Thymus (tissue), 11 donors: Measurements from ENCODE around the gene SNAP29. TPM values are rescaled to one million over a fixed set of nuclear protein-coding genes. Genes with fewer than 3 reads are reported as not detected.
"Not testable (repeated sequence)": the region's sequence is repeated elsewhere in the genome, so short reads cannot be mapped to it uniquely, and the experiment has no call there.

Experiments used
- DNase-seq, 9 donors: peaks; one replicate each; pipeline ENCODE4 v3.0.0-alpha.2; 2013; ENCODE audit warnings: low spot score in 9 of 9, low read depth in 6 of 9, missing footprints in 1 of 9
- H3K27ac ChIP-seq, 2 donors: one replicate each; pipeline ENCODE4 v1.5.1; 2013; ENCODE audit warnings: control low read depth in 1 of 2, low read depth in 1 of 2, low read length in 1 of 2, mild to moderate bottlenecking in 1 of 2, moderate library complexity in 1 of 2
- H3K27me3 ChIP-seq, 2 donors: one replicate each; pipeline ENCODE4 v1.5.1; 2013; ENCODE audit warnings: low read length in 1 of 2; ENCODE audit not compliant: control insufficient read depth in 2 of 2, insufficient read depth in 1 of 2
- H3K36me3 ChIP-seq, 2 donors: one replicate each; pipeline ENCODE4 v1.5.1; 2013; ENCODE audit warnings: low read length in 1 of 2, mild to moderate bottlenecking in 1 of 2, moderate library complexity in 1 of 2; ENCODE audit not compliant: control insufficient read depth in 2 of 2, insufficient read depth in 2 of 2
- H3K4me1 ChIP-seq, 2 donors: one replicate each; pipeline ENCODE4 v1.5.1; 2013; ENCODE audit warnings: low read length in 2 of 2; ENCODE audit not compliant: control insufficient read depth in 2 of 2, insufficient read depth in 2 of 2
- H3K4me3 ChIP-seq, 2 donors: one replicate each; pipeline ENCODE4 v1.5.1; 2013; ENCODE audit warnings: low read length in 2 of 2, control low read depth in 1 of 2, mild to moderate bottlenecking in 1 of 2
- H3K9me3 ChIP-seq, 2 donors: one replicate each; pipeline ENCODE4 v1.5.1; 2013; ENCODE audit warnings: low read length in 1 of 2, mild to moderate bottlenecking in 1 of 2; ENCODE audit not compliant: control insufficient read depth in 2 of 2, insufficient read depth in 1 of 2
- WGBS: extraction: QIAGEN DNeasy Blood & Tissue Kit; methylation state at CpG from one replicate; pipeline ENCODE4 v1.1.7; 2013; 5-methylcytosine and 5-hydroxymethylcytosine counted together
- polyA plus RNA-seq: library from polyadenylated mRNA; stranded (reverse); fragments of 200-250 nt; gene quantifications from one replicate; pipeline ENCODE4 v1.2.3, GENCODE V29; 2013
- total RNA-seq: library from RNA; stranded (reverse); fragments of 120-200 nt; gene quantifications from one replicate; pipeline ENCODE4 v1.2.4, GENCODE V29; 2013
- donor health status: healthy.

Gene SNAP29
- total and polyA plus RNA-seq, 2 donors = 13.4 to 19.2 TPM

DNA sequence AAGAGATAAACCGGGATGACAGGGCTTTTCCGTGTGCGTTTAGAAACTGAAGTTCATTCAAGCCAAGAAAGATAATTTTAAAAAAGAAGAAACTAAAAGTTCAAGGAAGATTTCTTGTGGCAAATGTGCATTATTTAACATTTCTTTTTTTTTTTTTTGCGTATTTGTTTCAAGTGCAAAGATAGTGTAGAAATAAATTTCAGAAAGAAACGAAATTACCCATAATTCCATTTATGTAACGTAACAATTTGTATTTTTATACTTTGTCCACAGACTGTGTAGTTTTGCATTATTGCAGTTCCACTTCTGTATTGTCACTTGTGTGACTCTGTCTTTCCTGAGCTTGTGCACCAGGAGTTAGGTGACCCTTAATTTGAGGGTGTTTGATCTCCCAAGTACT lies 24.0 kb downstream of the SNAP29 start:
- Histone ChIP-seq H3K4me3 (no peak overlapping the region), H3K36me3 (peaks cover 54 to 56% of the 10 kb centered on the region in 2 donors), H3K9me3 (peaks cover 0 to 1% of the 10 kb centered on the region in 2 donors), H3K27ac (no peak overlapping the region), H3K4me1 (no peaks in the 10 kb centered on the region), H3K27me3 (no peaks in the 10 kb centered on the region)
- no peak for DNase-seq
- WGBS = 98% methylated on average over 6 of the region's 6 CpGs

DNA sequence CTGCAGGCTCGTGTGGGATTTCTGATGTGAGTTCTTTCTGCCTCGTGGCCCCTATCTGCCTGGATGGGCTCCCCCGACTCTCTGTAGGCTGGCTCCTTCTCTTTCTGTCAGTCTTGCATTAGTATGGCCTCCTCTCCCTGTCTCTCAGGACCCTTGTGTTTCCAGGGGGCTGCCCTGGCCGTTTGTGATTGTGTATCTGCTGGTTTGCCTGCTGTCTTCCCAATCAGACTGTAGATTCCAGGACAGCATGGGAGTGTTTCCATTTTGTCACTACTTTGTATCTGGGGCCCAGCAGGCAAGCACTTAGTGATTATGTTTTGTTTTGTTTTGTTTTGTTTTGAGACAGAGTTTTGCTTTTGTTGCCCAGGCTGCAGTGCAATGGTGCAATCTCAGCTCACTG lies 25.6 kb downstream of the SNAP29 start:
- no peak overlapping the region for H3K27ac ChIP-seq
- peaks cover 63 to 65% of the 10 kb centered on the region in 2 donors for H3K36me3 ChIP-seq
- 95% methylated on average over 4 of the region's 4 CpGs for WGBS
- H3K9me3 ChIP-seq = peaks cover 0 to 1% of the 10 kb centered on the region in 2 donors
- H3K4me3 ChIP-seq = no peak overlapping the region
- H3K27me3 ChIP-seq = no peaks in the 10 kb centered on the region
- no peak for DNase-seq
- no peaks in the 10 kb centered on the region for H3K4me1 ChIP-seq

DNA sequence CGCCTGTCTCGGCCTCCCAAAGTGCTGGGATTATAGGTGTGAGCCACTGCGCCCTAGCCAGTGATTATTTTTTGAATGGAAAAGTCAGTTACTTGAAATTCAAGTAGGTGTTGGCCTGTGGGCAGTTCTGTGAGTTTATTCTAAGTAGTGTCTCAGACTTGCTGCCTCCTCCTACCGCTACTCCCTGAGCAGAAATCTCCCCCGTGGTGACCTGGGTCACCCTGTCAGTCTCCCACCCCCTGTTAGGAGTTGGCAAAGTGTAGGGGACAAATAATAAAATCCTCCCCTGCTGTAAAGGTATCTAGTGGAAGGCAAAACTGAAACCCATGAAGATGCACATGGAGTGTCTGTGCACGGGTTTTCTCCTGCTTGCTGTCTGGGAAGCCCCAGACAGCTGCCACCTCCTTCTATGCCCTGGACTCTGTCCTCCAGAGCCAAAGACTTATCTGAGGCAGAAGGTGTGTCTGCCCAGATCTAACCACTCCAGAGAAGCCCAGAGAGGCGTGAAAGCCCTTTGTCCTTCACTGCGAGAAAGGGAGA lies 26.3 kb downstream of the SNAP29 start:
- H3K4me3 ChIP-seq = no peak overlapping the region
- WGBS = 95% methylated on average over 8 of the region's 8 CpGs
- H3K4me1 ChIP-seq = no peaks in the 10 kb centered on the region
- no peaks in the 10 kb centered on the region for H3K27me3 ChIP-seq
- H3K9me3 ChIP-seq = peaks cover 0 to 1% of the 10 kb centered on the region in 2 donors
- no peak for DNase-seq
- peaks cover 66 to 70% of the 10 kb centered on the region in 2 donors for H3K36me3 ChIP-seq
- no peak overlapping the region for H3K27ac ChIP-seq

DNA sequence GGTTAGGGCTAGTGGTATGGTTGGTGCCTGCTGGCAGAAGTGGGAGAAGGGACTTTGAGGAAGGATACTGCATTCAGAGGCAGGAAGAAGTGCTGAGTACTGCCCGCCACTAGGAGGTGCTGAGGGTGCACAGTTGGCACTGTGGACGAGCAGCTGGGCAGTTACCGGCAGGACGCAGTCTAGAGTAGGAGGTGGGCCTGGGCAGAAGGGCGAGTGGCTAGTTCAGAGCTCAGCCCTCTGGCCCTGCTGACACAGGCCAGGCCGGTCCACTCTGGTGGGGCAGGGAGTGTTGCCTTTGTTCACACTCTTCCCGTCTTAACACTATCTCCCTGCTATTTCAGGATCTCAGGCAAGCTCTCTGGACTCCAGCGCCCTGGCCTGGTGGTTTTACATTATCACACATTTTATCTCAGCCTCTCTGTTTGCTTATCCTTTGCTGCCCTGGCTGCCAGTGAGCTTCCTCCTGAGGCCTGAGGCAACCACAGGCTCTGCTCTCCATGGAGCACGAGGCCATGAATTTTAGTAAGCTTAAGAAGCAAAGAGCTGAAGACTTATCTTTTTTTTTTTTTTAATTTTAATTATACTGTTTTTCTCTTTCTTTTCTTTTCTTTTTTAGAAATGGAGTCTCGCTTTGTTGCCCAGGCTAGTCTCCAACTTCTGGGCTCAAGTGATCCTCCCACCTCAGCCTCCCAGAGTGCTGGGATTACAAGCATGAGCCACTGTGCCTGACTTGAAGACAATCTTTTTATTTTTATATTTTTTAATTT lies 26.9 kb downstream of the SNAP29 start:
- Histone ChIP-seq H3K9me3 (peaks cover 0 to 1% of the 10 kb centered on the region in 2 donors), H3K27ac (no peak overlapping the region), H3K27me3 (no peaks in the 10 kb centered on the region), H3K4me1 (no peaks in the 10 kb centered on the region), H3K36me3 (peaks cover 66% of the 10 kb centered on the region in 2 donors), H3K4me3 (no peak overlapping the region)
- WGBS = 69% methylated on average over 10 of the region's 10 CpGs
- peak in 4 of 9 donors; percentile 5 to 32 (median 22) for DNase-seq

DNA sequence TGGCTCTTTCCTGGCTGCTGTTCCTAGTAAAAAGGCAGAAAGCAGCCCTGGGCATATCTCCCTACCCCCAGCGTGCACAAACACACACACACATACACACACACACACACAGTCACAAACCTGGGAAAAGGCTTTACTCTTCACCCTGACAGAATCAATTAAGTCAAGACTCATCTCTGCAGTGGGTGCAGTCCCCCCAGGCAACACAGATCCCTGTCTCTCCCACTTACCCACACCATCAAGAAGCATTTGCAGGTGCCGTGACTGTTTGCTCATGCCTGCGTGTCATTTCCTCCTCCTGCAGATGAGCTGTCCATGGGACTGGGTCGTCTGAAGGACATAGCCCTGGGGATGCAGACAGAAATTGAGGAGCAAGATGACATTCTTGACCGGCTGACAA lies 28.6 kb downstream of the SNAP29 start:
- H3K9me3 ChIP-seq = peaks cover 0 to 1% of the 10 kb centered on the region in 2 donors
- H3K27me3 ChIP-seq = no peaks in the 10 kb centered on the region
- no peak for DNase-seq
- 96% methylated on average over 5 of the region's 5 CpGs for WGBS
- H3K27ac ChIP-seq = no peak overlapping the region
- H3K4me1 ChIP-seq = no peaks in the 10 kb centered on the region
- H3K4me3 ChIP-seq = no peak overlapping the region
- peaks cover 50 to 51% of the 10 kb centered on the region in 2 donors for H3K36me3 ChIP-seq

DNA sequence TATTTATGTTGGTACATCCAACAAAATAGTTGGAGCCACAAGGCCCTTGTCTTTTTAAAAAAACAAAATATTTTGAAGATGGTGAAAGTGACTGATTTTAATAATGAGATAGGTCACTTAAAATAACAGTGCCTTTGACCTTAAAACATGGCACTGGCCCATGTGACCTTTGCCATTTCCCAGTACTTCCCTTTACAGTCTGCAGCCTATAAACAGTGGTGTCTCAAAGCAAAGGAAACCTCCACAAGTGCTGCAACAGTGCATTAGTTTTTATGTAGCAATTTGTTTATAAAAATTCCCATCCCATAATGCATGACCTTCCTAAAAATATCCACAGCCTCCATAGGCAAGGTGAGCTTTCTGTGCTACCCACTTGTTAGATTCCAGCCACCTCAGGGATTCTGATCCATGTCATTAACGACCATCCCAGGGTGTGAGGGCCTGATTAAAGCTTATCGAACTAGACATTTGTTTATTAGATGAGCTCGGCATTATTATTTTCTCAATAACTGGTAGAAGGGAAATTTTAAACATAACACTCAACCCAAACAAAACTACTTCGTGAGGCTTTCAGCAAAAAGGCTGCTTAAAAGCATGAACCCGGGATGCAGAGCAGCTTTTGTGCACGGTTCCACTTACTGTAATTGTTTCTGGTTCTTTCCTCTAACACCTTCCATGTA lies 30.4 kb downstream of the SNAP29 start:
- H3K9me3 ChIP-seq = peaks cover 0 to 1% of the 10 kb centered on the region in 2 donors
- H3K4me1 ChIP-seq = no peaks in the 10 kb centered on the region
- 97% methylated on average over 6 of the region's 6 CpGs for WGBS
- H3K4me3 ChIP-seq = no peak overlapping the region
- no peak for DNase-seq
- H3K36me3 ChIP-seq = peaks cover 37 to 40% of the 10 kb centered on the region in 2 donors
- no peak overlapping the region for H3K27ac ChIP-seq
- H3K27me3 ChIP-seq = no peaks in the 10 kb centered on the region

DNA sequence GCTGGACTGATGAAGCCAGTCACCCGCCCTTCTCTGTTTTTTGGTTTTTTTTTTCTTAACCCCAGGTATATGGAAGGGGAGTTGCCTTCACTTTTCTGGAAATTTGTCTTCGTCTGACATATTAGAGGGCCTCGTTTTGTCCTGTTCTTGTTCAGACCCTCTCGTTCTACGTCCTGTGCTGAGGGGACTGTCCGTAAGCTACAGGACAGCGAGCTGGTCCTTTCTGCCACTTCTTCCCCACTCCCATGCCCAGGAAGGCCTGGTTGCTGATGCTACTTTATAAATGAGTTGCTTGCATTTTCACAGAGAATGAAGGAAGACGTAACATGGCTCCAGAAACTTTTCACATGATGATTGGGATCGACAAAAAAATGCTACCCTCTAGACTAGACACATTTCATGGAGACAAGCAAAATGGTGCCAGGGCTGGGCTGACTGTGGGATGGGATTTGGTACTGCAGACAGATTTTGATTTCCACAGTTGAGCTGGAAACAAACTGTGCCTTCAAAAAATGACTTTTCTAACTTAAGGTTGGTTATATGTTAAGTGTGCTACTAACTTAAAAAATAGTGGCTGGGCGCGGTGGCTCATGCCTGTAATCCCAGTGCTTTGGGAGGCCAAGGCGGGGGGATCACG lies 31.2 kb downstream of the SNAP29 start:
- no peak for DNase-seq
- no peaks in the 10 kb centered on the region for H3K27me3 ChIP-seq
- H3K4me3 ChIP-seq = no peak overlapping the region
- no peaks in the 10 kb centered on the region for H3K4me1 ChIP-seq
- 90% methylated on average over 13 of the region's 13 CpGs for WGBS
- peaks cover 0 to 1% of the 10 kb centered on the region in 2 donors for H3K9me3 ChIP-seq
- peaks cover 32 to 35% of the 10 kb centered on the region in 2 donors for H3K36me3 ChIP-seq
- H3K27ac ChIP-seq = no peak overlapping the region

DNA sequence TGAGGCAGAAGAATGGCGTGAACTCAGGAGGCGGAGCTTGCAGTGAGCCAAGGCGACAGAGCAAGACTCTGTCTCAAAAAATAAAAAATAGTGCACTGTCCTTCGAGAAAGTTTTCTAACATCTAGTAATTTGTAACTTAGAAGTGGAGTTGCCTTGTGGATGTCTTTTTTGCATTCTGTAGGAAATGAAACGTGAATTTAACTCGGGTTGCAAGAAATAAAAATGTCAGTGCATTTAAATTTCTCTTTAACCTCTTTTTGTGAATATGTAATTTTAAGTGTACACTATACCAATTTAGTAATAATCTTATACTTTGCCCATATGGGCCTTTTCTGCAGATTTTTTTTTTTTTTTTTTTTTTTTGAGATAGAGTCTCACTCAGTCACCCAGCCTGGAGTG lies 32.2 kb downstream of the SNAP29 start:
- H3K27me3 ChIP-seq = no peaks in the 10 kb centered on the region
- H3K4me3 ChIP-seq = no peak overlapping the region
- H3K36me3 ChIP-seq = peaks cover 24 to 26% of the 10 kb centered on the region in 2 donors
- H3K9me3 ChIP-seq = no peaks in the 10 kb centered on the region
- H3K4me1 ChIP-seq = no peaks in the 10 kb centered on the region
- H3K27ac ChIP-seq = no peak overlapping the region
- DNase-seq = no peak
- whole genome bisulfite sequencing = 98% methylated on average over 6 of the region's 6 CpGs

DNA sequence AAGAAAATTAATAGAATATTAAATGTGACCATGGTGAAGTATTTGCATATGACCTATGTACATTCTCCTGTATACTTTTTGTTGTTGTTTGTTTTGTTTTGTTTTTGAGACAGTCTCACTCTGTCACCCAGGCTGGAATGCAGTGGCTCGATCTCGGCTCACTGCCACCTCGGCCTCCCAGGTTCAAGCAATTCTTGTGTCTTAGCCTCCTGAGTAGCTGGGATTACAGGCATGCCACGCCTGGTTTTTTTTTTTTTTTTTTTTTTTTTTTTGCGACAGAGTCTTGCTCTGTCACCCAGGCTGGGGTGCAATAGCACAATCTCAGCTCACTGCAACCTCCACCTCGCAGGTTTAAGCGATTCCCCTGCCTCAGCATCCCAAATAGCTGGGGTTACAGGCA lies 38.9 kb downstream of the SNAP29 start:
- not testable (repeated sequence) for H3K4me1 ChIP-seq, DNase-seq, H3K27ac ChIP-seq, H3K36me3 ChIP-seq, H3K9me3 ChIP-seq, H3K27me3 ChIP-seq, H3K4me3 ChIP-seq
- WGBS = 97% methylated on average over 7 of the region's 7 CpGs
